Bronchial epithelial cell (primary cell): Measurements from ENCODE around the gene ROS1. TPM values are rescaled to one million over a fixed set of nuclear protein-coding genes. Genes with fewer than 3 reads are reported as not detected.
"Not testable (repeated sequence)": the region's sequence is repeated elsewhere in the genome, so short reads cannot be mapped to it uniquely, and the experiment has no call there.

Experiments
- DNase-seq: peaks from one replicate; pipeline ENCODE4 v3.0.0-alpha.2; 2010; ENCODE audit warnings: low read depth
- FAIRE-seq: peaks from 2 replicates; lab custom pipeline; 2011; peaks lifted over from hg19 to GRCh38; lab: Jason Lieb, UNC
- H3K27me3 ChIP-seq: 2 replicates; pipeline ENCODE4 v1.5.1; 2011; ENCODE audit warnings: low read length; ENCODE audit not compliant: control insufficient read depth, insufficient read depth
- H3K36me3 ChIP-seq: 2 replicates; pipeline ENCODE4 v1.5.1; 2011; ENCODE audit warnings: low read length; ENCODE audit not compliant: control insufficient read depth, insufficient read depth
- H3K4me3 ChIP-seq: 2 replicates; pipeline ENCODE4 v1.5.1; 2011; ENCODE audit warnings: mild to moderate bottlenecking, low read depth, low read length, control low read depth
- total RNA-seq: library from RNA; depleted of rRNA; stranded (reverse); fragments of >200 nt; gene quantifications from 2 replicates; pipeline ENCODE4 v1.2.1, GENCODE V29; 2014
- TF ChIP-seq, protein P1 (sequence below): IDR thresholded peaks from 2 replicates; pipeline ENCODE4 v1.5.1; 2011; ENCODE audit warnings: mild to moderate bottlenecking, moderate library complexity, low read length, control low read depth, inconsistent platforms; ENCODE audit not compliant: insufficient read depth, severe bottlenecking

Gene ROS1
- total RNA-seq, 1 donor from 2014 or later: 0.26 TPM

DNA sequence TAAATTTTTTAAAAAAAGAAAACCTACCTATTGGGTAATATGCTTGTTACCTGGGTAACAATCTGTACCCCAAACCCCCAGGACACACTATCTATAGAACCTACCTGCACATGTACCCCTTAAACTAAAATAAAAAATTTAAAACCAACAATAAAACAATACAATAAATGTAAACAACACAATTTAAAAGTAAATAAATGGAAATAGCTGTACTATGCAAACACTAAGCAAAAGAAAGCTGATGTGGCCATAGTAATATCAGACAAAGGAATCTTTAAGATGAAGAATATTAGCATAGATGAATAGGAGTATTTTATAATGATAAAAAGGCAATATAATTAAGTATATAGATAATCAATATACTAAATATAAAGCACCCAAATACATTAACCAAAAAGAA is 50.3 kb downstream of the ROS1 start:
- no peak overlapping the region for H3K4me3 ChIP-seq
- no peaks in the 10 kb centered on the region for H3K27me3 ChIP-seq
- DNase-seq (no peak), FAIRE-seq (no peak)
- no peaks in the 10 kb centered on the region for H3K36me3 ChIP-seq
- TF ChIP-seq, protein P1, sequence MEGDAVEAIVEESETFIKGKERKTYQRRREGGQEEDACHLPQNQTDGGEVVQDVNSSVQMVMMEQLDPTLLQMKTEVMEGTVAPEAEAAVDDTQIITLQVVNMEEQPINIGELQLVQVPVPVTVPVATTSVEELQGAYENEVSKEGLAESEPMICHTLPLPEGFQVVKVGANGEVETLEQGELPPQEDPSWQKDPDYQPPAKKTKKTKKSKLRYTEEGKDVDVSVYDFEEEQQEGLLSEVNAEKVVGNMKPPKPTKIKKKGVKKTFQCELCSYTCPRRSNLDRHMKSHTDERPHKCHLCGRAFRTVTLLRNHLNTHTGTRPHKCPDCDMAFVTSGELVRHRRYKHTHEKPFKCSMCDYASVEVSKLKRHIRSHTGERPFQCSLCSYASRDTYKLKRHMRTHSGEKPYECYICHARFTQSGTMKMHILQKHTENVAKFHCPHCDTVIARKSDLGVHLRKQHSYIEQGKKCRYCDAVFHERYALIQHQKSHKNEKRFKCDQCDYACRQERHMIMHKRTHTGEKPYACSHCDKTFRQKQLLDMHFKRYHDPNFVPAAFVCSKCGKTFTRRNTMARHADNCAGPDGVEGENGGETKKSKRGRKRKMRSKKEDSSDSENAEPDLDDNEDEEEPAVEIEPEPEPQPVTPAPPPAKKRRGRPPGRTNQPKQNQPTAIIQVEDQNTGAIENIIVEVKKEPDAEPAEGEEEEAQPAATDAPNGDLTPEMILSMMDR: no peak

DNA sequence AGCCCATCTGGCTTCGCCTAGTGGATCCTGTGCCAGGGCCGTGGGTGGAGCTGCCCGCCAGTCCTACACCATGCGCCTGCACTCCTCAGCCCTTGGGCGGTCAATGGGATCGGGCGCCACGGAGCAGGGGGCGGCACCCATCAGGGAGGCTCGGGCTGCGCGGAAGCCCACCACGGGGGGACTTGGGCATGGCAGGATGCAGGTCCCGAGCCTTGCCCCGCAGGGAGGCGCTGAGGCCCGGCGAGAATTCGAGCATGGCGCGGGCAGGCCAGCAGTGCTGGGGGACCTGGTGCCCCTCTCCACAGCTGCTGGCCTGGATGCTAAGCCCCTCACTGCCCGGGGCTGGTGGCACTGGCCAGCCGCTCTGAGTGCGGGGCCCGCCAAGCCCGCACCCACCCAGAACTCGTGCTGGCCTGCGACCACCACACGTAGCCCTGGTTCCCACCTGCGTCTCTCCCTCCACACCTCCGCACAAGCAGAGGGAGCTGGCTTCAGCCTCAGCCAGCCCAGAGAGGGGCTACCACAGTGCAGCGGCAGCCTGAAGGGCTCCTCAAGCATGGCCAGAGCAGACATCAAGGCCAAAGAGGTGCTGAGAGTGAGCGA is 52.4 kb downstream of the ROS1 start:
- FAIRE-seq (no peak), DNase-seq (no peak)
- Histone ChIP-seq H3K36me3 (no peaks in the 10 kb centered on the region), H3K4me3 (no peak overlapping the region), H3K27me3 (no peaks in the 10 kb centered on the region)
- TF ChIP-seq, protein P1: no peak

DNA sequence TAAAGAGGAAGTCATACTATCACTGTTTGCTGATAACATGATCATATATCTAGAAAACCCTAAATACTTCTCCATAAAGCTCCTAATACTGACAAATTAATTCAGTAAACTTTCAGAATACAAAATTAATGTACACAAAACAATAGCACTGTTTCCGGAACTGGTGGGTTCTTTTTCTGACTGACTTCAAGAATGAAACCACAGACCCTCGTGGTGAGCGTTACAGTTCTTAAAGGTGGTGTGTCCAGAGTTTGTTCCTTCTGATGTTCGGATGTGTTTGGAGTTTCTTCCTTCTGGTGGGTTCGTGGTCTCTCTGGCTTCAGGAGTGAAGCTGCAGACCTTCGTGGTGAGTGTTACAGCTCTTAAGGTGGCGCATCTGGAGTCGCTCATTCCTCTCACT is 53.5 kb downstream of the ROS1 start:
- DNase-seq, H3K36me3 ChIP-seq, H3K27me3 ChIP-seq, FAIRE-seq, H3K4me3 ChIP-seq: not testable (repeated sequence)

DNA sequence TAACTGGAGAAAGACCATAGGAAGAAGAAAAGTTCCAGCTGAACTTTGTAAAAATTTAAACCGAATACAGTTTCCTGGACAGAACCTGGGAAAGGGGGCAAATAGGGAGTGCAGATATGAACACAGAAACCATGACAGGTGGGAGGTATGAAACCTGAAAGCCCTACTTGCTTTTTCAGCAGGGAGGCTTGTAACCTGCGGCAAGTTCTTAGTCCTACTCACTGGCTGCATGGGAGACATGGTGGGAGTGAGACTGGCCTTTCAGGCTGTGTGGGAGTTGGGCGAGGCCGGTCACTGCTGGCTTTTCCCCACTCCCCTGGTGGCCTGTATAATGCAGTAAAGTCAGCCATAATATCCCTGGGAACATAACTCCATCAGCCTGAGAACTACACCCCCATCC is 54.2 kb downstream of the ROS1 start:
- TF ChIP-seq, protein P1: no peak
- FAIRE-seq (no peak), DNase-seq (no peak)
- Histone ChIP-seq H3K27me3 (no peaks in the 10 kb centered on the region), H3K4me3 (no peak overlapping the region), H3K36me3 (no peaks in the 10 kb centered on the region)

DNA sequence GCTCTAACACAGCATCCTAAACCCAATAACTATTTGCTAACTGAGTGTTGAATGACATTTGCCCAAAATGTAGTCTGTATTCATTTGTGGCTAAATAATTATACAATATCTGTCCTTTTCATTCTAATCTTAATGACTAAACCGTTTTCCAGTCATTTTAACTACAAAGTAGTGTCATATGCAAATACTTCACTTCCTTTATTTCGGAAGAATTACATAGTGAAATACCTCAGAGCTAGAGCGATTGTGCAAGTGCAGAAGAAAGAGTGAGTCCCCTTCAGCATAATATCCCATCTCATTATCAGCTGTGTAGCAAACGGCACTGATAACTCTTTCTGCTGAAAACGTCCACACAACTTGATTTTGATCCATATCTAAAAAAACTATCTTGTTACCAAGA is 66.2 kb downstream of the ROS1 start:
- FAIRE-seq (no peak), DNase-seq (no peak)
- TF ChIP-seq, protein P1: no peak
- H3K27me3 ChIP-seq: no peaks in the 10 kb centered on the region
- H3K4me3 ChIP-seq: no peak overlapping the region
- H3K36me3 ChIP-seq: no peaks in the 10 kb centered on the region

DNA sequence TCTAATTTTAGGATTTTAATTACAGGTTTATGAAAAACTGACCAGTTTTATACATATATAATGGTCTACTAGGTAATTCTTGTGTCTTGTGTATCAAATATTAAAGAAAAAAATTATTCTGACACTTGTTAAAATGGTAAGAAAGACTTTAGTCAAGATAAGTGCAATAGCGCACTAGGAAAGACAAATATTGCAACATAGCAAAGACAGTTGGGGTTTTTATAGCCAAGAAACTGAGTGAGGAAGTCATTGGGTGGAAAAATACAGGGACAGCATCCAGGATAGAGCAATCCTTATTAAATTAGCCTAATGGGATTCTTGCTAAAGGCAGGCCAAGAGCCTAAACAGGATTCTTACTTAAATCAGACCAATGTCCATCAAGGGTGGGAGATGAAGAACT is 71.1 kb downstream of the ROS1 start:
- TF ChIP-seq, protein P1: no peak
- H3K36me3 ChIP-seq: no peaks in the 10 kb centered on the region
- DNase-seq (no peak), FAIRE-seq (no peak)
- H3K27me3 ChIP-seq: no peaks in the 10 kb centered on the region
- H3K4me3 ChIP-seq: no peak overlapping the region
